Nucleus accumbens (tissue), 56 donors: ENCODE data around the gene SDC1.

Source experiments
- DNase-seq, 56 donors: peaks; one replicate each; lab custom pipeline; 2025; lab: John Stamatoyannopoulos, UW

Gene SDC1

GRCh38 chr2:20215183-20216040 lies 9.5 kb downstream of the SDC1 start:
- no peak for DNase-seq

- DNase-seq = no peak
Measured at GRCh38 chr2:20214566-20215182, 10.3 kb downstream of the SDC1 start.

GRCh38 chr2:20213651-20214565 lies 11.0 kb downstream of the SDC1 start:
- DNase-seq = no peak

GRCh38 chr2:20212871-20213503 lies 11.9 kb downstream of the SDC1 start:
- no peak for DNase-seq

- DNase-seq = no peak
Measured at GRCh38 chr2:20212459-20212870, 12.5 kb downstream of the SDC1 start.

- no peak for DNase-seq
Measured at GRCh38 chr2:20211860-20212458, 13.0 kb downstream of the SDC1 start.

GRCh38 chr2:20211420-20211819 lies 13.5 kb downstream of the SDC1 start:
- DNase-seq = no peak

GRCh38 chr2:20210462-20210861 lies 14.5 kb downstream of the SDC1 start:
- DNase-seq = no peak

GRCh38 chr2:20209373-20210109 lies 15.4 kb downstream of the SDC1 start:
- DNase-seq = no peak

GRCh38 chr2:20208476-20208859 lies 16.5 kb downstream of the SDC1 start:
- DNase-seq = no peak

- no peak for DNase-seq
Measured at GRCh38 chr2:20207051-20207450, 17.9 kb downstream of the SDC1 start.

- DNase-seq = no peak
Measured at GRCh38 chr2:20205915-20206524, 18.9 kb downstream of the SDC1 start.

GRCh38 chr2:20205069-20205468 lies 19.9 kb downstream of the SDC1 start:
- no peak for DNase-seq

GRCh38 chr2:20203521-20204225 lies 21.3 kb downstream of the SDC1 start:
- DNase-seq = no peak

- no peak for DNase-seq
Measured at GRCh38 chr2:20203072-20203471, 21.9 kb downstream of the SDC1 start.

- no peak for DNase-seq
Measured at GRCh38 chr2:20201671-20202070, 23.3 kb downstream of the SDC1 start.

GRCh38 chr2:20200697-20201555 lies 24.0 kb downstream of the SDC1 start:
- no peak for DNase-seq
